Natural killer cell (primary cell): ENCODE data around the gene IGSF23. TPM values are rescaled to one million over a fixed set of nuclear protein-coding genes. Genes with fewer than 3 reads are reported as not detected.
A peak's percentile ranks its signal among the peaks of the same experiment; 100 is the strongest.

ENCODE experiments used
- ATAC-seq, 3 donors: fragments of 150-1000 bp in 2 of 3; fragments of 200-7000 bp in 1 of 3; cut with Tn5 transposase; 1 replicate in 1 of 3; 2 replicates in 2 of 3; pipeline ENCODE4 v1.10.0; 2021; ENCODE audit warnings: mild to moderate bottlenecking in 2 of 3, moderate library complexity in 2 of 3
- DNase-seq, 2 donors: peaks; one replicate each; pipeline versions ENCODE4 v3.0.0 to v3.0.0-alpha.2; 2013 to 2021; ENCODE audit warnings: mixed read lengths in 1 of 2
- H3K27ac ChIP-seq: one replicate; pipeline ENCODE4 v1.5.1; 2013; ENCODE audit warnings: mild to moderate bottlenecking, low read length
- H3K27me3 ChIP-seq: one replicate; pipeline ENCODE4 v1.6.1; 2013; ENCODE audit warnings: low read length; ENCODE audit not compliant: control insufficient read depth, insufficient read depth
- H3K36me3 ChIP-seq: one replicate; pipeline ENCODE4 v1.6.1; 2013; ENCODE audit warnings: low read length; ENCODE audit not compliant: control insufficient read depth, insufficient read depth
- H3K4me1 ChIP-seq: one replicate; pipeline ENCODE4 v1.6.1; 2013; ENCODE audit warnings: low read length; ENCODE audit not compliant: control insufficient read depth, insufficient read depth
- H3K4me3 ChIP-seq: one replicate; pipeline ENCODE4 v1.5.1; 2013; ENCODE audit warnings: low read length
- H3K9me3 ChIP-seq: one replicate; pipeline ENCODE4 v1.6.1; 2013; ENCODE audit warnings: low read length; ENCODE audit not compliant: control insufficient read depth, insufficient read depth
- H3K27ac Mint-ChIP-seq, 2 donors: one replicate each; pipeline ENCODE4 v1.8.0; 2022; ENCODE audit warnings: mild to moderate bottlenecking in 2 of 2, mixed read lengths in 2 of 2, moderate library complexity in 1 of 2
- H3K27me3 Mint-ChIP-seq, 2 donors: one replicate each; pipeline ENCODE4 v1.8.0; 2022; ENCODE audit warnings: low read depth in 2 of 2, mixed read lengths in 2 of 2
- H3K36me3 Mint-ChIP-seq: one replicate; pipeline ENCODE4 v1.8.0; 2022; ENCODE audit warnings: mixed read lengths
- H3K4me1 Mint-ChIP-seq, 2 donors: one replicate each; pipeline ENCODE4 v1.8.0; 2022; ENCODE audit warnings: mixed read lengths in 2 of 2
- H3K4me3 Mint-ChIP-seq: one replicate; pipeline ENCODE4 v1.8.0; 2022; ENCODE audit warnings: mild to moderate bottlenecking, moderate library complexity, mixed read lengths
- H3K9me3 Mint-ChIP-seq, 2 donors: one replicate each; pipeline ENCODE4 v1.8.0; 2022; ENCODE audit warnings: mixed read lengths in 2 of 2
- WGBS: methylation state at CpG from one replicate; pipeline ENCODE4 v1.1.7; 2013; ENCODE audit warnings: missing lambda C conversion rate; ENCODE audit not compliant: insufficient coverage; 5-methylcytosine and 5-hydroxymethylcytosine counted together
- intact Hi-C: fragments of 100-400 bp; cut with micrococcal nuclease; formaldehyde crosslinking; loops from one replicate; pipeline ENCODE4 v1.14.2; 2022
- total RNA-seq, 4 donors: library from RNA; stranded (reverse); fragments of 120-200 nt in 1 of 4; gene quantifications; one replicate each; pipeline versions ENCODE4 v1.2.3 to v1.2.4, GENCODE V29; 2013 to 2022
- TF ChIP-seq, protein P1 (sequence below): fragments of 200-600 bp; IDR thresholded peaks from one replicate; pipeline ENCODE4 v1.8.0; 2022; ENCODE audit warnings: antibody characterized with exemption

The IGSF23 gene
- total RNA-seq, 3 donors from 2014 or later (not counting 1 experiment from before 2014, with no cell fraction given), result not detected

DNA sequence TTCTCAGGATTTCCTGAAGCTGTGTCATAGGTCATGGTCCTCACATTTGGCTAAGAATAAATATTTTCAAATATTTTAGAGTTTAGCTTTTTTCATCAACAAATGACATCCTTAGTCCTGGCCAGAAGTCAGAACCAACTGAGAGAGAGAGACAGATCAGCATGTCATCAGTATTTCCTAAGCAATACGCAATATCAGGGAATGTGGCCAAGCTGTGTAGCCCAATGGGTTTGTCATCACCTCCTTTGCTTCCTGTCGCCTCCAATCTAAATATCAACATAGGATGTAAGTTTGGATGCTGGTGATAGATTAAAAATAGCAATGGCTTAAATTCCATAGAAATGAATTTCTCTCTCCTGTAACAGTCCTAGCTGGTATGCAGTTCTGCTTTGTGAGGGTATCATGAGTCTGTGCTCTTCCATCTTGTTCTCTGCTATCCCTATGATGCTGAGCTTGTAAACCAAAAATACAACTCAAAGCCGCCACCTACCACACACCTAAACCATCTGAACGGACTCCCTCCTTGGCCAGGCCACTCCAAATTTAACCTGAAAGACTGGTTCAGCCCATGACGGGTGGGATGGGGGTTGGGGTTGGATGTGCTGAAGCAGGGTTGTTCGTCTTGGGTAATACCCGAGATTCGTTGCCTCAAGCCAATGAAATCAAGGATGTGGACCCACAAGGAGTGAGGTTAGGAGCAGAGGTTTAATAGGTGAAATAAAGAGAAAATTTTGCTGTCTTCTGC, 10.0 kb upstream of the IGSF23 start:
- H3K27me3 ChIP-seq, result no peaks in the 10 kb centered on the region
- peaks cover 14% of the 10 kb centered on the region for H3K4me1 ChIP-seq
- H3K4me3 Mint-ChIP-seq, result no peak overlapping the region
- 89% methylated on average over 7 of the region's 8 CpGs for WGBS
- ATAC-seq (no peak), DNase-seq (no peak)
- H3K4me1 Mint-ChIP-seq, result peaks cover 22 to 27% of the 10 kb centered on the region in 2 donors
- H3K9me3 ChIP-seq, result peaks cover 1% of the 10 kb centered on the region
- H3K9me3 Mint-ChIP-seq, result peaks cover 0 to 2% of the 10 kb centered on the region in 2 donors
- H3K4me3 ChIP-seq, result no peak overlapping the region
- no peak overlapping the region for H3K27ac ChIP-seq
- H3K36me3 ChIP-seq, result no peaks in the 10 kb centered on the region
- intact Hi-C loops, result no loop called here
- H3K27ac Mint-ChIP-seq, result no peak overlapping the region
- TF ChIP-seq, protein P1, sequence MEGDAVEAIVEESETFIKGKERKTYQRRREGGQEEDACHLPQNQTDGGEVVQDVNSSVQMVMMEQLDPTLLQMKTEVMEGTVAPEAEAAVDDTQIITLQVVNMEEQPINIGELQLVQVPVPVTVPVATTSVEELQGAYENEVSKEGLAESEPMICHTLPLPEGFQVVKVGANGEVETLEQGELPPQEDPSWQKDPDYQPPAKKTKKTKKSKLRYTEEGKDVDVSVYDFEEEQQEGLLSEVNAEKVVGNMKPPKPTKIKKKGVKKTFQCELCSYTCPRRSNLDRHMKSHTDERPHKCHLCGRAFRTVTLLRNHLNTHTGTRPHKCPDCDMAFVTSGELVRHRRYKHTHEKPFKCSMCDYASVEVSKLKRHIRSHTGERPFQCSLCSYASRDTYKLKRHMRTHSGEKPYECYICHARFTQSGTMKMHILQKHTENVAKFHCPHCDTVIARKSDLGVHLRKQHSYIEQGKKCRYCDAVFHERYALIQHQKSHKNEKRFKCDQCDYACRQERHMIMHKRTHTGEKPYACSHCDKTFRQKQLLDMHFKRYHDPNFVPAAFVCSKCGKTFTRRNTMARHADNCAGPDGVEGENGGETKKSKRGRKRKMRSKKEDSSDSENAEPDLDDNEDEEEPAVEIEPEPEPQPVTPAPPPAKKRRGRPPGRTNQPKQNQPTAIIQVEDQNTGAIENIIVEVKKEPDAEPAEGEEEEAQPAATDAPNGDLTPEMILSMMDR, result no peak
- no peaks in the 10 kb centered on the region for H3K36me3 Mint-ChIP-seq
- H3K27me3 Mint-ChIP-seq, result peaks cover 7 to 10% of the 10 kb centered on the region in 2 donors

GRCh38 chr19:44604241-44604640, 9.1 kb upstream of the IGSF23 start:
- H3K4me1 ChIP-seq, result peaks cover 20% of the 10 kb centered on the region
- Mint-ChIP-seq H3K4me1 (peaks cover 27 to 32% of the 10 kb centered on the region in 2 donors), H3K27me3 (peaks cover 6 to 9% of the 10 kb centered on the region in 2 donors), H3K27ac (no peak overlapping the region), H3K36me3 (no peaks in the 10 kb centered on the region), H3K9me3 (peaks cover 0 to 2% of the 10 kb centered on the region in 2 donors), H3K4me3 (no peak overlapping the region)
- H3K36me3 ChIP-seq, result no peaks in the 10 kb centered on the region
- DNase-seq (no peak), ATAC-seq (no peak)
- H3K9me3 ChIP-seq, result no peaks in the 10 kb centered on the region
- intact Hi-C loops, result no loop called here
- H3K27ac ChIP-seq, result no peak overlapping the region
- no peak overlapping the region for H3K4me3 ChIP-seq
- TF ChIP-seq, protein P1, result no peak
- no peaks in the 10 kb centered on the region for H3K27me3 ChIP-seq
- 93% methylated on average over 6 of the region's 6 CpGs for WGBS

- no peak overlapping the region for H3K4me3 ChIP-seq
- Mint-ChIP-seq H3K36me3 (no peaks in the 10 kb centered on the region), H3K9me3 (peaks cover 0 to 2% of the 10 kb centered on the region in 2 donors), H3K4me3 (peak overlapping the region; percentile 9), H3K27me3 (peaks cover 0 to 3% of the 10 kb centered on the region in 2 donors), H3K27ac (no peak overlapping the region), H3K4me1 (peaks cover 31 to 35% of the 10 kb centered on the region in 2 donors)
- intact Hi-C loops, result no loop called here
- H3K27ac ChIP-seq, result no peak overlapping the region
- no peaks in the 10 kb centered on the region for H3K36me3 ChIP-seq
- peaks cover 26% of the 10 kb centered on the region for H3K4me1 ChIP-seq
- DNase-seq, result no peak
- TF ChIP-seq, protein P1, result no peak
- no peaks in the 10 kb centered on the region for H3K9me3 ChIP-seq
- H3K27me3 ChIP-seq, result no peaks in the 10 kb centered on the region
- 71% methylated on average over 1 of the region's 1 CpG for WGBS
- no peak for ATAC-seq
Observed at GRCh38 chr19:44605547-44605946, 7.8 kb upstream of the IGSF23 start.
